Measurements from ENCODE around the gene EHMT1.
"Not testable (repeated sequence)": the region's sequence is repeated elsewhere in the genome, so short reads cannot be mapped to it uniquely, and the experiment has no call there.

Gene EHMT1

DNA sequence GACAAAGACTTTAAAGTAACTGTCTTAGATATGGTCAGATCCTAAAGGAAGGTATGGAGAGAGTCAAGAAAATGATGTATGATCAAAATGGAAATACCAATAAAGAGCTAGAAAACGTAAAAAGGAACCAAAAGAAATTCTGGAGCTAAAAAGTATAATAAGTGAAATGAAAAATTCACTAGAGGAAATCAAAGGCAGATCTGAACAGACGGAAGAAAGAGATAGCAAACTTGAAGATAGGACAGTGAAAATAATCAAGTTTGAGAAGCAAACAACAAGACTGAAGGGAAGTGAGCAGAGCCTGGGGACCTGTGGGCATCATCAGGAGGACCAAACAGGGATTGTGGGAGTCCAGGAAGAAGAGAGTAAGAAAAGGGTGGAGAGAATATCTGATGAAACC, 115.4 kb downstream of the EHMT1 start:
- Histone ChIP-seq H3K4me2 (ENCODE audit: low read depth, low read length, poor library complexity, severe bottlenecking) (no peak overlapping the region), H4K20me1 (ENCODE audit: low read depth, low read length) (no peaks in the 10 kb centered on the region), H3K9ac (ENCODE audit: low read length) (no peak overlapping the region), H3K36me3 (ENCODE audit: low read length) (peaks cover 30% of the 10 kb centered on the region), H3K4me3 (ENCODE audit: insufficient read depth, low read length, poor library complexity, severe bottlenecking) (no peak overlapping the region), H3K79me2 (ENCODE audit: insufficient read depth, low read length) (peaks cover 4% of the 10 kb centered on the region; the same call in 1 of the 2 replicates), H3K27ac (ENCODE audit: low read depth, low read length) (no peak overlapping the region), H3K9me3 (ENCODE audit: insufficient read depth, low read length) (peaks cover 6% of the 10 kb centered on the region; the same call in 1 of the 2 replicates), H3F3A (ENCODE audit: insufficient read depth) (peaks cover 18% of the 10 kb centered on the region), H3K9me2 (replicated peaks; ENCODE audit: insufficient read depth, low read length) (no peaks in the 10 kb centered on the region), H2AFZ (ENCODE audit: low read depth, low read length, severe bottlenecking) (no peak overlapping the region), H3K27me3 (ENCODE audit: low read length) (no peaks in the 10 kb centered on the region)
- TF ChIP-seq, protein P1, sequence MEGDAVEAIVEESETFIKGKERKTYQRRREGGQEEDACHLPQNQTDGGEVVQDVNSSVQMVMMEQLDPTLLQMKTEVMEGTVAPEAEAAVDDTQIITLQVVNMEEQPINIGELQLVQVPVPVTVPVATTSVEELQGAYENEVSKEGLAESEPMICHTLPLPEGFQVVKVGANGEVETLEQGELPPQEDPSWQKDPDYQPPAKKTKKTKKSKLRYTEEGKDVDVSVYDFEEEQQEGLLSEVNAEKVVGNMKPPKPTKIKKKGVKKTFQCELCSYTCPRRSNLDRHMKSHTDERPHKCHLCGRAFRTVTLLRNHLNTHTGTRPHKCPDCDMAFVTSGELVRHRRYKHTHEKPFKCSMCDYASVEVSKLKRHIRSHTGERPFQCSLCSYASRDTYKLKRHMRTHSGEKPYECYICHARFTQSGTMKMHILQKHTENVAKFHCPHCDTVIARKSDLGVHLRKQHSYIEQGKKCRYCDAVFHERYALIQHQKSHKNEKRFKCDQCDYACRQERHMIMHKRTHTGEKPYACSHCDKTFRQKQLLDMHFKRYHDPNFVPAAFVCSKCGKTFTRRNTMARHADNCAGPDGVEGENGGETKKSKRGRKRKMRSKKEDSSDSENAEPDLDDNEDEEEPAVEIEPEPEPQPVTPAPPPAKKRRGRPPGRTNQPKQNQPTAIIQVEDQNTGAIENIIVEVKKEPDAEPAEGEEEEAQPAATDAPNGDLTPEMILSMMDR (IDR thresholded peaks at IDR 0.05; ENCODE audit: insufficient read depth, low read length, poor library complexity, severe bottlenecking), result no peak
- TF ChIP-seq EZH2phosphoT487 (conservative IDR thresholded peaks at IDR 0.05; ENCODE audit: low read length), result no peak

DNA sequence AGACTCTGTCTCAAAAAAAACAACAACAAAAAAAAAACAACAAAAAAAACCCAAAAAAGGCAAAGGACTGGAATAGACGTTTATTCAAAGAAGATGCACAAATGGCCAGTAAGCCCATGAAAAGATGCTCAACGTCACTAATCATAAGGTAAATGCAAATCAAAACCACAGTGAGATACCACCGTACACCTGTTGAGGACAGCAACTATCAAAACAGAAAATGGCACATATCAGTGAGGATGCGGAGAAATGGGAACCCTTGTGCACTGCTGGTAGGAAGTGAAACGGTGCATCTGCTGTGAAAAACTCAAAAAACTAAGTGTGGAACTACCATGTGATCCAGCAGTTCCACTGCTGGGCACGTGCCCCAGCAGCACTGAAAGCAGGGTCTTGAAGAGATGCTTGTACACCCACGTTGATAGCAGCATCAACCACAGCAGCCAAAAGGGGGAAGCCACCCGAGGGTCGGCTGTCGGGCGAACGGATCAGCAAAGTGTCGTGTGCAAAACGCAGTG, 119.4 kb downstream of the EHMT1 start:
- not testable (repeated sequence) for H3K27me3 ChIP-seq (ENCODE audit: low read length); H3K4me3 ChIP-seq (ENCODE audit: insufficient read depth, low read length, poor library complexity, severe bottlenecking); H3K9me2 ChIP-seq (replicated peaks; ENCODE audit: insufficient read depth, low read length); H4K20me1 ChIP-seq (ENCODE audit: low read depth, low read length); H3K9me3 ChIP-seq (ENCODE audit: insufficient read depth, low read length); H2AFZ ChIP-seq (ENCODE audit: low read depth, low read length, severe bottlenecking)
- Histone ChIP-seq H3K27ac (ENCODE audit: low read depth, low read length) (peak overlapping the region; percentile 97), H3F3A (ENCODE audit: insufficient read depth) (peaks cover 29% of the 10 kb centered on the region), H3K4me2 (ENCODE audit: low read depth, low read length, poor library complexity, severe bottlenecking) (peak overlapping the region; percentile 86), H3K36me3 (ENCODE audit: low read length) (peaks cover 22% of the 10 kb centered on the region), H3K79me2 (ENCODE audit: insufficient read depth, low read length) (peaks cover 17% of the 10 kb centered on the region; the same call in 1 of the 2 replicates), H3K9ac (ENCODE audit: low read length) (peak overlapping the region; percentile 57)

DNA sequence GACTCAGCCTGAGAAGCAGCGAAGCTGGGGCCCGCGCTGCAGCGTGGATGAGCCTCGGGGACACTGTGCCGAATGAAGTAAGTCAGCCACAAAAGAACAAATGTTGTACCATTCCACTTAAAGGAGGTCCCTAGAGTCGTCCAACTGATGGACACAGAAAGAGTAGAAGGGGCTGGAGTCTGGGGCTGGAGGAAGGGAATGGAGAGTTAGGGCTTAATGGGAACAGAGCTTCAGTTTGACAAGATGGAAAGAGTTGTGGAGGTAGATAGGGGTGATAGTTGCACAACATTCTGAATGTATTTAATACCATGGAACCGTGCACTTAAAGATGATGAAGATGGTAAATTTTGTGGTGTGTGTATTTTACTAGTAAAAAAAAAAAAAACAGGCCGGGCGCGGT, 119.9 kb downstream of the EHMT1 start:
- peaks cover 17% of the 10 kb centered on the region; the same call in 1 of the 2 replicates for H3K79me2 ChIP-seq (ENCODE audit: insufficient read depth, low read length)
- peak overlapping the region; percentile 57 for H3K9ac ChIP-seq (ENCODE audit: low read length)
- H3F3A ChIP-seq (ENCODE audit: insufficient read depth), result peaks cover 29% of the 10 kb centered on the region
- H3K36me3 ChIP-seq (ENCODE audit: low read length), result peaks cover 18% of the 10 kb centered on the region
- H3K27me3 ChIP-seq (ENCODE audit: low read length), result no peaks in the 10 kb centered on the region
- peak overlapping the region; percentile 86 for H3K4me2 ChIP-seq (ENCODE audit: low read depth, low read length, poor library complexity, severe bottlenecking)
- H2AFZ ChIP-seq (ENCODE audit: low read depth, low read length, severe bottlenecking), result peak overlapping the region; percentile 62
- H3K4me3 ChIP-seq (ENCODE audit: insufficient read depth, low read length, poor library complexity, severe bottlenecking), result peak overlapping the region; percentile 48
- peaks cover 6% of the 10 kb centered on the region; the same call in 1 of the 2 replicates for H3K9me3 ChIP-seq (ENCODE audit: insufficient read depth, low read length)
- peak overlapping the region; percentile 97 for H3K27ac ChIP-seq (ENCODE audit: low read depth, low read length)
- no peak for TF ChIP-seq EZH2phosphoT487 (conservative IDR thresholded peaks at IDR 0.05; ENCODE audit: low read length)
- TF ChIP-seq, protein P1 (IDR thresholded peaks at IDR 0.05; ENCODE audit: insufficient read depth, low read length, poor library complexity, severe bottlenecking), result no peak
- H4K20me1 ChIP-seq (ENCODE audit: low read depth, low read length), result no peaks in the 10 kb centered on the region
- no peaks in the 10 kb centered on the region for H3K9me2 ChIP-seq (replicated peaks; ENCODE audit: insufficient read depth, low read length)

All from SU-DHL-6 (cell line).